ENCODE measurements around the gene ARHGAP15.

Gene ARHGAP15

DNA sequence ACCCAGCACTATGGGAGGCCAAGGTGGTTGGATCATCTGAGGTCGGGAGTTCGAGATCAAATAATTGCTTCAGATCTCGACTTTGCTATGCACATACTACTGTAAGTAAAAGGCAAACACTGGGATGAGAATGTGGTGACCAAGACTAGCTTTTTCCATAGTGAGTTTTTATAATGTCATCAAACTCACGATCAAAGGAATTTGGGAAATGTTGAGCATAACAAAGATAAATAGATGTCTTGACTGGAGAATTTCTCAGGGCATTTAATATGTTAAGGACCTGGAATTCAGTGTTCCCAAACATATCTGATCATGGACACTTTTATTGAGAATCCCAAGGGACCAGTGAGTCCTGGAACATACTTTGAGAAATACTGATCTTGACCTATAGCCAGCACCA is 205.6 kb downstream of the ARHGAP15 start:
- no peak overlapping the region for H3K27ac ChIP-seq
- TF ChIP-seq ZFX (IDR thresholded peaks at IDR 0.05; ENCODE audit: borderline replicate concordance): no peak
- TF ChIP-seq, protein P1, sequence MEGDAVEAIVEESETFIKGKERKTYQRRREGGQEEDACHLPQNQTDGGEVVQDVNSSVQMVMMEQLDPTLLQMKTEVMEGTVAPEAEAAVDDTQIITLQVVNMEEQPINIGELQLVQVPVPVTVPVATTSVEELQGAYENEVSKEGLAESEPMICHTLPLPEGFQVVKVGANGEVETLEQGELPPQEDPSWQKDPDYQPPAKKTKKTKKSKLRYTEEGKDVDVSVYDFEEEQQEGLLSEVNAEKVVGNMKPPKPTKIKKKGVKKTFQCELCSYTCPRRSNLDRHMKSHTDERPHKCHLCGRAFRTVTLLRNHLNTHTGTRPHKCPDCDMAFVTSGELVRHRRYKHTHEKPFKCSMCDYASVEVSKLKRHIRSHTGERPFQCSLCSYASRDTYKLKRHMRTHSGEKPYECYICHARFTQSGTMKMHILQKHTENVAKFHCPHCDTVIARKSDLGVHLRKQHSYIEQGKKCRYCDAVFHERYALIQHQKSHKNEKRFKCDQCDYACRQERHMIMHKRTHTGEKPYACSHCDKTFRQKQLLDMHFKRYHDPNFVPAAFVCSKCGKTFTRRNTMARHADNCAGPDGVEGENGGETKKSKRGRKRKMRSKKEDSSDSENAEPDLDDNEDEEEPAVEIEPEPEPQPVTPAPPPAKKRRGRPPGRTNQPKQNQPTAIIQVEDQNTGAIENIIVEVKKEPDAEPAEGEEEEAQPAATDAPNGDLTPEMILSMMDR (IDR thresholded peaks at IDR 0.05): no peak

DNA sequence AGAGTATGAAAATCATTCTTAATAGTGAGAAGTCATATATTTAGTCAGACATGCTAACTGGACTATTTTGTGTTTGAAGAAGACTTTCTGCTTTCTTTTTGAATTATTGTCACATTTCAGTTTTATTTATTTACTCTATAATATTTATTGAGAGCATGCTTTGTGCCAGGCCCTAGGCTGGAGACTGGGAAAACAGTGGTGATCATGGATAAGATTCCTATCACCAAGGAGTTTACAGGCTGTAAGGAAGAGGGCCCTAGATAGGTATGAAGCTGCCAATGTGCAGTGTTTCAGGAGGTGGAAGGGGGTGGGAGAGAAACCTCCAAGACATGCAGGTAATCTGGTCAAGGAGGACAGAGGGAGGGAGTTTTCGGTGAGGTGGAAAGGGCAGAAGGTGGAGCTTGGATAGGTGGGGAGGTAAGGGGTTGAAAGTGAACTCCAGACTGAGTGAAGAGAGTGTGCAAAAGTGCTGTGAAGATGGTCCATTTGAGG is 207.5 kb downstream of the ARHGAP15 start:
- TF ChIP-seq ZFX (IDR thresholded peaks at IDR 0.05; ENCODE audit: borderline replicate concordance): no peak
- TF ChIP-seq, protein P1 (IDR thresholded peaks at IDR 0.05): no peak
- H3K27ac ChIP-seq: peak overlapping the region; percentile 52

DNA sequence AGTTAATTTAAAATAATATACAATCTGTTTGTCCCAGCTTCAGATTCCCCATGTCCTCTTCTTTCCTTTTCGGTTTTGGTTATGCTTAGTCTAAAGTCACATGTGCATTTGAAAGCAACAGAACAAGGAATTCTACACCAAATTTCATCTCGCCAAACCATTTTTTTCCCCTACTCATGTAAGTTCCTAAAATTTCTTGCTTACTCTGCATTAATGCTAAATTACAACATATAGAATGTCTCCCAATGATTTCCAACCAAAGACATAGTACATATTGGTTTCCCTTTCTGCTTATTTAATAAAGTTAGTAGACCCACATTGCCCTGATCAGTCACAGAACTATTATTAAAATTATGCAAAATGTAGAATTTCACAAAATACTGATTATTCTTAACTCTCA is 212.3 kb downstream of the ARHGAP15 start:
- no peak overlapping the region for H3K27ac ChIP-seq
- no peak for TF ChIP-seq ZFX (IDR thresholded peaks at IDR 0.05; ENCODE audit: borderline replicate concordance)
- TF ChIP-seq, protein P1 (IDR thresholded peaks at IDR 0.05): no peak

DNA sequence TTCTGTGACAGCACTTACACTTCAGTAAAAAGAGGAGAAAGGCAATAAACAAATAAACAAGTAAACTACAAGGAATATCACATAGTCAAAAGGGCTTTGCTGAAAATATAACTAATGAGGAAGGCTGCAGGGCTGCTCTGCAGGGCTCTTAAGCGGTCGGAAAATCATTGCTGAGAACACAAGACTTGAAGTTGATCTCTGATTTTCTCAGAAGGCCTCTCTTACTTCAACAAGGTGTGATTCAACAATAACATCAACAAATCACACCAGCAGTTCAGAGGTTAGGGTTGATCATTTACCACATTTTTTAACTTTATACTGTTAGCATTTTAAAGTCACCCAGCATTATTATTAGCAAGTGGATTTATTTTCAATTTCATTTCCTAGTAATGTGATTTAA is 215.6 kb downstream of the ARHGAP15 start:
- TF ChIP-seq ZFX (IDR thresholded peaks at IDR 0.05; ENCODE audit: borderline replicate concordance): no peak
- TF ChIP-seq, protein P1 (IDR thresholded peaks at IDR 0.05): no peak
- no peak overlapping the region for H3K27ac ChIP-seq

DNA sequence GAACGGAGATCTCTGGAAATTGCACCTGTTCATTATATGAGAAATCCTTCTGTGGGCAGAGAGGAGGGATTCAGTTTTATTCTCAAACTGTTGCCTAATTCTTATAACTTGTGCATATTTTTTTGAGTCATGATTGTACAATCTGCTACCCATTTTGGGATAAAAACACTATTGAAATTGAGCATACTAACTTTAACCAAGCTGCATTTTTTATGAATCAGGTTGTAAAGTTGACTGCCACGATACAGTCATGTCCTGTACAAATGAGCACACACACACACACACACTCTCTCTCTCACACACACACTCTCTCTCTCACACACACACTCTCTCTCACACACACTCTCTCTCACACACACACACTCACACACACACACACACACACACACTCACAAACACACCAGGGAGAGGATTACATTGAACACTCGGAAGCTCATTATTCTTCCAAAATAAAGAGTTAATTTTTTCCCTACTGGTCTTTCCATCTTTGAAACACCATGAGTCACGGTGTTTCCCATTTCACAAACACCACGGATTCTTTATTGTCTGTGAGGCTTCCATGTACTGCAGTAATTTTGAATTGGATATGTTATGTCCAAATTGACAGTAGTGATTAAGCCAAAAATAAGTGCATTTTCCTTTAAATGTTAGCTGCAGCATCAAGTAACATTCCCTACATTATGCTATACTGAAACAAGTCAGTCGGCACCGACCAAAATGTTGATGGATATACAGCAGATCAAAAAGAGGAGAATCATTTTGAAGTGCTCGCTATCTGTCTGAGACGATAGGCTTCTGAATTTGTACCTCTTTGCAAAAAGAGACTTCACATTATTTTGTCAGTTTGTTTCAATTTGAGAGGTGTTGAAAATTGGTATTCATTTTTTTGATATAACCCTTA is 216.9 kb downstream of the ARHGAP15 start:
- H3K27ac ChIP-seq: no peak overlapping the region
- TF ChIP-seq, protein P1 (IDR thresholded peaks at IDR 0.05): no peak
- TF ChIP-seq ZFX (IDR thresholded peaks at IDR 0.05; ENCODE audit: borderline replicate concordance): no peak

DNA sequence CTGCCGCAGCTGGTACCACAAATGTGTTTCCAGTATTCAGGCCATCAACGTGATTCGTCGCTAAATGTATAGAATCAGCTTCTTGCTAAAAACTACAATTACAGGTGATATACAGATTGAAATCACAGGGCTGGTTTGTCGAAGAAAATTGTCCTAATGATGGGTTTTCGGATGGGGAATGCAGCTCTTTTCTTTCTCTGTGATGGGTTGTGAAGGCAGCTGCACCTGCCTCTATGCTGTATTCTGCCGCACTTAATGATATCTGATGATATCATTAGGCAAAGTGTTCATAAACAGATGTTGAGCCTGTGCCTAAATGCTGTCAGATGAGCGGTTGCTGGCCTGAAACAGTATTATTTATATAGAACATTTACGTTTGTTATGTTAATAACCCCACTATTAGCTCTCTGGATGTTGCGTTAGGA is 218.1 kb downstream of the ARHGAP15 start:
- no peak overlapping the region for H3K27ac ChIP-seq
- TF ChIP-seq, protein P1 (IDR thresholded peaks at IDR 0.05): no peak
- no peak for TF ChIP-seq ZFX (IDR thresholded peaks at IDR 0.05; ENCODE audit: borderline replicate concordance)

DNA sequence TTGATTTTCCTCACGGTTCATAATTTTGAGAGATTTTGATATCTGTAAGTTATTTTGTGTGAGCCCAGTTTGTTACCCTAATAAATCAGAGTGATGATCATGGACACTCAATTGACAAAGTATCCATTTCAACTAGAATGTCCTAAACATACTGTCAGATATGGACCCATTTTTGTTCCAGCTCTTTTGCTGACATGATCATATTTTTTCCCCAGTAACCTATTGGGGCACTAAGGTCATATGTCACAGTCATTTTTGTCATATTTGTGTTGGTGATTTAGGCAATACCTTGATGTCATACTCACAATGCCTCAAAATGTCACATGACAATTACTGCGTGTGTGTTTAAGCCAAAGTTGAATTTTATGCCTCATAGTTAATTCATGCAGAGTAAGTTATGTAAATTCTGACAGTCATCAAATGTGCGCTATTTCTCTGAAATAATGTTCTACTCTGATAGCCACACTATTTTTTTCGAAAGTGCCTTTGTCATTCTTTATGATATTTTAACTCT is 218.7 kb downstream of the ARHGAP15 start:
- H3K27ac ChIP-seq: no peak overlapping the region
- TF ChIP-seq, protein P1 (IDR thresholded peaks at IDR 0.05): no peak
- TF ChIP-seq ZFX (IDR thresholded peaks at IDR 0.05; ENCODE audit: borderline replicate concordance): no peak

Data from 22Rv1 (cell line).